Measurements from ENCODE around the gene ARNT2.

- TF ChIP-seq GATA2 (IDR thresholded peaks at IDR 0.05; ENCODE audit: low read depth, low read length) (no peak), GATA3 (IDR thresholded peaks at IDR 0.05; ENCODE audit: low read depth, low read length) (no peak)
Observed at GRCh38 chr15:80614711-80615360, 210.7 kb downstream of the ARNT2 start.
